ENCODE results near the gene HIP1R. TPM values are rescaled to one million over a fixed set of nuclear protein-coding genes. Genes with fewer than 3 reads are reported as not detected.
"Not testable (repeated sequence)": the region's sequence is repeated elsewhere in the genome, so short reads cannot be mapped to it uniquely, and the experiment has no call there.

The HIP1R gene
- total RNA-seq, 1 donor from 2014 or later, result 61.1 TPM

- no peak for DNase-seq (ENCODE audit: low spot score, unreplicated experiment)
- TF ChIP-seq CTCF (IDR thresholded peaks at IDR 0.05; ENCODE audit: unreplicated experiment), result no peak
- no peak overlapping the region for H3K4me3 Mint-ChIP-seq (ENCODE audit: low read depth)
- peaks cover 1% of the 10 kb centered on the region for H3K36me3 Mint-ChIP-seq (ENCODE audit: insufficient read depth)
- no peak overlapping the region for H3K27ac Mint-ChIP-seq
- H3K4me1 Mint-ChIP-seq (ENCODE audit: low read depth), result peaks cover 32% of the 10 kb centered on the region
- H3K9me3 Mint-ChIP-seq (ENCODE audit: low read depth), result no peaks in the 10 kb centered on the region
- H3K27me3 Mint-ChIP-seq, result no peaks in the 10 kb centered on the region
Measured at GRCh38 chr12:122875590-122876220, 40.4 kb downstream of the HIP1R start.

- not testable (repeated sequence) for H3K27ac Mint-ChIP-seq; H3K9me3 Mint-ChIP-seq (ENCODE audit: low read depth); H3K36me3 Mint-ChIP-seq (ENCODE audit: insufficient read depth); DNase-seq (ENCODE audit: low spot score, unreplicated experiment); H3K27me3 Mint-ChIP-seq; H3K4me3 Mint-ChIP-seq (ENCODE audit: low read depth)
- peaks cover 30% of the 10 kb centered on the region for H3K4me1 Mint-ChIP-seq (ENCODE audit: low read depth)
Measured at GRCh38 chr12:122876281-122876680, 41.0 kb downstream of the HIP1R start.

DNA sequence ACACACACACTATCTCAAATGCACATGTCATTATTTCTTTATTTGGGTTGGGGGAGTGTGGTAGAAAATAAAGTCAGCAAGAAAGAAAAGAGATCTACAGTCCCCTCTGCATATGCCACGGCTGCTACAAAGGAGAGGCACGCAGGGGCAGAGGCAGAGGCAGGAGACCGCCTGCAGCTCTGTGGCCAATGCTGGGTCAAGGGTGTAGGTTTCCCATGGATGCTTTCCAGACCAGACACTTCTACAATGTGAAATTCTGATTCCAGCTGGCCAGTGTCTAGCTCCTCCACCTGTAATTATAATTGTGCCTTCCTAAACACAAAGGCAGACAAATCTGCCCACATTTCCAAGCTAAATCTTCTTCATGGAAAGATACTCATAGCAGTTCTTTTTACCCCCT, 41.5 kb downstream of the HIP1R start:
- no peaks in the 10 kb centered on the region for H3K27me3 Mint-ChIP-seq
- peaks cover 27% of the 10 kb centered on the region for H3K4me1 Mint-ChIP-seq (ENCODE audit: low read depth)
- H3K27ac Mint-ChIP-seq, result peak overlapping the region; percentile 35
- TF ChIP-seq CTCF (IDR thresholded peaks at IDR 0.05; ENCODE audit: unreplicated experiment), result no peak
- no peak overlapping the region for H3K4me3 Mint-ChIP-seq (ENCODE audit: low read depth)
- H3K9me3 Mint-ChIP-seq (ENCODE audit: low read depth), result no peaks in the 10 kb centered on the region
- DNase-seq (ENCODE audit: low spot score, unreplicated experiment), result no peak
- H3K36me3 Mint-ChIP-seq (ENCODE audit: insufficient read depth), result no peaks in the 10 kb centered on the region

- H3K27ac Mint-ChIP-seq, result peak overlapping the region; percentile 23
- no peak for TF ChIP-seq CTCF (IDR thresholded peaks at IDR 0.05; ENCODE audit: unreplicated experiment)
- peaks cover 2% of the 10 kb centered on the region for H3K36me3 Mint-ChIP-seq (ENCODE audit: insufficient read depth)
- no peak overlapping the region for H3K4me3 Mint-ChIP-seq (ENCODE audit: low read depth)
- no peaks in the 10 kb centered on the region for H3K9me3 Mint-ChIP-seq (ENCODE audit: low read depth)
- H3K27me3 Mint-ChIP-seq, result no peaks in the 10 kb centered on the region
- H3K4me1 Mint-ChIP-seq (ENCODE audit: low read depth), result peaks cover 10% of the 10 kb centered on the region
- DNase-seq (ENCODE audit: low spot score, unreplicated experiment), result no peak
Measured at GRCh38 chr12:122878780-122879612, 43.7 kb downstream of the HIP1R start.

GRCh38 chr12:122880155-122880667, 45.0 kb downstream of the HIP1R start:
- Mint-ChIP-seq H3K27ac (no peak overlapping the region), H3K36me3 (ENCODE audit: insufficient read depth) (peaks cover 2% of the 10 kb centered on the region), H3K4me3 (ENCODE audit: low read depth) (no peak overlapping the region), H3K4me1 (ENCODE audit: low read depth) (peaks cover 9% of the 10 kb centered on the region), H3K9me3 (ENCODE audit: low read depth) (no peaks in the 10 kb centered on the region), H3K27me3 (no peaks in the 10 kb centered on the region)
- no peak for TF ChIP-seq CTCF (IDR thresholded peaks at IDR 0.05; ENCODE audit: unreplicated experiment)
- no peak for DNase-seq (ENCODE audit: low spot score, unreplicated experiment)

Data from progenitor cell of endocrine pancreas (in vitro differentiated cells).